Stimulated activated effector memory CD8-positive, alpha-beta T cell treated with anti-CD3 and anti-CD28 coated beads, Interleukin-12 subunit alpha, Interleukin-12 subunit beta, amount 100 ng/mL, for 72 hours (primary cell): ENCODE data around the gene TLE1.
A peak's percentile ranks its signal among the peaks of the same experiment; 100 is the strongest.

Experiments used
- ATAC-seq: fragments of 150-1000 bp; cut with Tn5 transposase; 2 replicates; pipeline ENCODE4 v1.10.0; 2021
- DNase-seq, 2 donors: peaks; one replicate each; pipeline ENCODE4 v3.0.0; 2021 to 2022; ENCODE audit warnings: low spot score in 2 of 2
- H3K27ac Mint-ChIP-seq: one replicate; pipeline ENCODE4 v1.8.0; 2022; ENCODE audit warnings: mild to moderate bottlenecking, mixed read lengths
- H3K36me3 Mint-ChIP-seq: one replicate; pipeline ENCODE4 v1.8.0; 2022; ENCODE audit warnings: mild to moderate bottlenecking, mixed read lengths
- H3K4me1 Mint-ChIP-seq: one replicate; pipeline ENCODE4 v1.8.0; 2022; ENCODE audit warnings: mixed read lengths
- H3K4me3 Mint-ChIP-seq: one replicate; pipeline ENCODE4 v1.8.0; 2022; ENCODE audit warnings: mild to moderate bottlenecking, mixed read lengths
- H3K9me3 Mint-ChIP-seq: one replicate; pipeline ENCODE4 v1.8.0; 2022; ENCODE audit warnings: mixed read lengths

Gene TLE1

GRCh38 chr9:81676395-81676794, 13.0 kb downstream of the TLE1 start:
- H3K9me3 Mint-ChIP-seq: no peaks in the 10 kb centered on the region
- DNase-seq (no peak), ATAC-seq (no peak)
- no peaks in the 10 kb centered on the region for H3K36me3 Mint-ChIP-seq
- H3K27ac Mint-ChIP-seq: no peak overlapping the region
- H3K4me3 Mint-ChIP-seq: no peak overlapping the region
- H3K4me1 Mint-ChIP-seq: peaks cover under 1% of the 10 kb centered on the region

- no peak for DNase-seq
- H3K9me3 Mint-ChIP-seq: no peaks in the 10 kb centered on the region
- no peak for ATAC-seq
- H3K4me1 Mint-ChIP-seq: no peaks in the 10 kb centered on the region
- H3K27ac Mint-ChIP-seq: no peak overlapping the region
- H3K4me3 Mint-ChIP-seq: no peak overlapping the region
- H3K36me3 Mint-ChIP-seq: no peaks in the 10 kb centered on the region
These were observed 16.0 kb downstream of the TLE1 start for GRCh38 chr9:81673310-81673709.

GRCh38 chr9:81671880-81672280, 17.5 kb downstream of the TLE1 start:
- no peaks in the 10 kb centered on the region for H3K36me3 Mint-ChIP-seq

DNA sequence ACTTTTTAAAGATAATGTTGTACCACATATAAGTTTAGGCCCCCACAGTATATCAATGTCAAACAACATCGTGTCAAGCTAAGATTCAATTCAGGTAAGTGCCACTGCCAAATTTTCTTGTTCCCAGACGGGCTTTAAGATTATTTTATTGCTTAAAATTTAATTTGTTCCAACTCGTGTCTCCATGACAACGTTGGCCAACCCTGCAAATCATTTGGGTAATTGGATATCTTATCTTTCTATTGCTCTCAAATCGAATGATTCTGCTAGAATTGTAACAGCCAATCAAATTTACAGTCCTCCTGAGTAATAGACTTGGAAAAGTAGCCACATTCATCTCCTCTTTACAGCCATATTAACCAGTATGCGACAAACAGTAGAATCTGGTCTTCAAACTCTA, 19.5 kb downstream of the TLE1 start:
- ATAC-seq (no peak), DNase-seq (no peak)
- H3K4me1 Mint-ChIP-seq: no peaks in the 10 kb centered on the region
- H3K27ac Mint-ChIP-seq: no peak overlapping the region
- H3K4me3 Mint-ChIP-seq: no peak overlapping the region
- no peaks in the 10 kb centered on the region for H3K9me3 Mint-ChIP-seq
- H3K36me3 Mint-ChIP-seq: no peaks in the 10 kb centered on the region

More at GRCh38 chr9:81671880-81672280, 17.5 kb downstream of the TLE1 start:
- ATAC-seq: no peak
- no peak for DNase-seq
- H3K27ac Mint-ChIP-seq: no peak overlapping the region
- H3K4me3 Mint-ChIP-seq: no peak overlapping the region
- H3K9me3 Mint-ChIP-seq: no peaks in the 10 kb centered on the region
- H3K4me1 Mint-ChIP-seq: no peaks in the 10 kb centered on the region

DNA sequence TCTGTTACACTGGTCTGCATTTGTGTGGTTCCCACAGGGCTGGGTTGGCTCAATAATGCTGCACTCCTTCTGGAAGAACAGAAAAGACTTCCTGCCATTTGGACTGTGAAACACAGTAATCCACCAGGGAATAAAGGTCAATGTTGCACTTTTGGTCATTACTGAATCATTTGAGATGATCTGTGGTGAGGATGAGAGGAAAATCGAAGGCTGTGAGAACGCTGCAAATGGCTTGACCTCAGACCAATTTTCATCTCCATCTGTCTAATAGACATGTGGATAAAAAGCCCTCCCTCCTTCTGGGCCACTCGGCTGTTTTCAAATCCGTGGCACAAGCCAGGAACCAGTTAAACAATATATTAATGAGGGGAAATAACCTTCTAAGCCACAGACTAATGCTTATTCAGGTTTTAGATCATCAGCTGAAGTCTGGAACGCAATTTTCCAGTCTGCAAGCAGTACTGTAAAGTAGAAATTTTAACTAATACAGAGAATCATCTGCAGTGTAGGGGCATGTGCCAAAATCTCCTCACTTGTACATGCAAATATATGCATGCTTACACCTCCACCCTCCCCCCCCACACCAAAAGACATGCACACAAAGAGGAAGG, 20.2 kb downstream of the TLE1 start:
- DNase-seq: no peak
- Mint-ChIP-seq H3K9me3 (no peaks in the 10 kb centered on the region), H3K27ac (no peak overlapping the region), H3K36me3 (no peaks in the 10 kb centered on the region), H3K4me1 (no peaks in the 10 kb centered on the region), H3K4me3 (no peak overlapping the region)
- no peak for ATAC-seq

GRCh38 chr9:81666123-81666522, 23.2 kb downstream of the TLE1 start:
- Mint-ChIP-seq H3K27ac (no peak overlapping the region), H3K9me3 (no peaks in the 10 kb centered on the region), H3K4me3 (no peak overlapping the region), H3K4me1 (no peaks in the 10 kb centered on the region), H3K36me3 (no peaks in the 10 kb centered on the region)
- ATAC-seq (no peak), DNase-seq (no peak)

DNA sequence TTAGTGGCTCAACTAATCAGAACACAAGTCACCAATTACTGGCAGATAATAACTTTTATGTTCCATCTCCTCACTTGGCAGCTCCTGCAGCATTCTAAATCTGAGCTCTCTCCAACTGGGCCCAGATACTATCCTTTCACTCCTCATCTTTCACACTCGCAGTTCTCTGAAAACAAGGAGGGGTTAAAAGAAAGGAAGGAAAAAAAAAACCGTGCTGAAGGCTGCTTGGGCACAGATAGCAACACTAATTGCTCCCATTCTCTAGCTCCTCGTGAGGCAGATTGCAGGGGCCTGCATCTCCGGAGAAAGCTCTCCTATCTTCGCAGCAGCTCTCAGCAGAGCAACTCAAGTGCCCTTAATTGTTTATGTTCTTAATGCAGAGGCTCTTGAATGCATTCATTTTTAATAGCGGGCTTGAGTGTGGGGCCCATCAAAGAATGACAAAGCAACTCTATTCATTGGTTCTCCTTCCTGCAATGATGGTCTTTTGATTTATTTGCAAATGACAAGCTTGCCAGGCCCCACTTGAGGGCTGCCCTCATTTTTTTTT, 23.9 kb downstream of the TLE1 start:
- no peak for DNase-seq
- Mint-ChIP-seq H3K27ac (no peak overlapping the region), H3K9me3 (no peaks in the 10 kb centered on the region), H3K36me3 (no peaks in the 10 kb centered on the region), H3K4me3 (no peak overlapping the region), H3K4me1 (no peaks in the 10 kb centered on the region)
- no peak for ATAC-seq

- Mint-ChIP-seq H3K9me3 (no peaks in the 10 kb centered on the region), H3K4me3 (no peak overlapping the region), H3K4me1 (no peaks in the 10 kb centered on the region), H3K27ac (no peak overlapping the region), H3K36me3 (no peaks in the 10 kb centered on the region)
- DNase-seq (no peak), ATAC-seq (no peak)
These were observed 24.6 kb downstream of the TLE1 start for GRCh38 chr9:81664638-81665222.

DNA sequence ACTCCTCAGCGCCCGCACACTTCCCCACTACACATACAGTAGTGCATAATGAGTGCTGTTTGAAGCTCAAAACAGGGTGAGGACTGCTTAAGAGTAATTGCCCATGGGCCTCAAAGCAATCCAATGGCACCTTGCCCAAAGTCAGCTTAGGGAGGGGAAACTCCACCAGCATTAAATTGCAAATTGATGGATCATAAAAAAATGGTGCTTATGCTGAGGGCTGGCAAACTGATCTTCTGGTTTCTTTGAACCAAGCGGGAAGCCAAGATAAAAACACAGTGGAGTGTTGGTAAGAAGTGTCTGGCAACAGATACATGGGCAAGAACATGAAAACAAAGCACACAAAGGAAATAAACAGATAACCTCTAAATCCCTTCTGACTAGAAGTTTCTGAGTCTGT, 28.0 kb downstream of the TLE1 start:
- H3K36me3 Mint-ChIP-seq: no peaks in the 10 kb centered on the region
- H3K4me1 Mint-ChIP-seq: no peaks in the 10 kb centered on the region
- H3K27ac Mint-ChIP-seq: no peak overlapping the region
- DNase-seq (no peak), ATAC-seq (no peak)
- H3K9me3 Mint-ChIP-seq: no peaks in the 10 kb centered on the region
- H3K4me3 Mint-ChIP-seq: no peak overlapping the region

DNA sequence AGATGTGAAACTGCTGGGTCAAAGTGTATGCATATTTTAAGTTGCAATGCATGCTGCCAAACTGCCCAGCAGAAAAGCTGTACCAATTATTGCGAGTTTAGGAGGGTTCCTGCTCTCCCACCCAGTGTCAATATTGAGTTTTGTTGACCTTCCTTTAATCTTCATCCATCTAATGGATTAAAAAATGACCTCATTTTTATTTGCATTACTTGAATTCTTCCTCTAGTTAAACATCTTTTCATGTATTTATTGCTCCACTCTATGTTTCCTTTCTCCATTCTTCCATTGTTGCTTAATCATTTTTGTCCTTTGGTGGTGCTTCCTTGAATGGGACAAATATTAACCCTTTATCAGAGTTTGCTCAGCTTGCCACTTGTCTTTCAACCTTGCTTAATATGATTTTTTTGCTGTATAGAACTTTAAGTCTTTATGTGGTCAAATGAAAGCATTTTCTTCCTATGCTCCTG, 32.4 kb downstream of the TLE1 start:
- Mint-ChIP-seq H3K27ac (no peak overlapping the region), H3K4me3 (no peak overlapping the region), H3K36me3 (no peaks in the 10 kb centered on the region), H3K4me1 (peaks cover 10% of the 10 kb centered on the region), H3K9me3 (no peaks in the 10 kb centered on the region)
- ATAC-seq: no peak
- DNase-seq: no peak

- DNase-seq (no peak), ATAC-seq (peak; percentile 80)
- H3K9me3 Mint-ChIP-seq: no peaks in the 10 kb centered on the region
- peaks cover 10% of the 10 kb centered on the region for H3K4me1 Mint-ChIP-seq
- H3K27ac Mint-ChIP-seq: no peak overlapping the region
- no peaks in the 10 kb centered on the region for H3K36me3 Mint-ChIP-seq
- H3K4me3 Mint-ChIP-seq: no peak overlapping the region
These were observed 33.3 kb downstream of the TLE1 start for GRCh38 chr9:81656004-81656403.

- no peaks in the 10 kb centered on the region for H3K36me3 Mint-ChIP-seq
- ATAC-seq (no peak), DNase-seq (no peak)
- H3K9me3 Mint-ChIP-seq: no peaks in the 10 kb centered on the region
- no peak overlapping the region for H3K4me3 Mint-ChIP-seq
- H3K4me1 Mint-ChIP-seq: peaks cover 10% of the 10 kb centered on the region
- no peak overlapping the region for H3K27ac Mint-ChIP-seq
These were observed 36.1 kb downstream of the TLE1 start for GRCh38 chr9:81653240-81653639.

DNA sequence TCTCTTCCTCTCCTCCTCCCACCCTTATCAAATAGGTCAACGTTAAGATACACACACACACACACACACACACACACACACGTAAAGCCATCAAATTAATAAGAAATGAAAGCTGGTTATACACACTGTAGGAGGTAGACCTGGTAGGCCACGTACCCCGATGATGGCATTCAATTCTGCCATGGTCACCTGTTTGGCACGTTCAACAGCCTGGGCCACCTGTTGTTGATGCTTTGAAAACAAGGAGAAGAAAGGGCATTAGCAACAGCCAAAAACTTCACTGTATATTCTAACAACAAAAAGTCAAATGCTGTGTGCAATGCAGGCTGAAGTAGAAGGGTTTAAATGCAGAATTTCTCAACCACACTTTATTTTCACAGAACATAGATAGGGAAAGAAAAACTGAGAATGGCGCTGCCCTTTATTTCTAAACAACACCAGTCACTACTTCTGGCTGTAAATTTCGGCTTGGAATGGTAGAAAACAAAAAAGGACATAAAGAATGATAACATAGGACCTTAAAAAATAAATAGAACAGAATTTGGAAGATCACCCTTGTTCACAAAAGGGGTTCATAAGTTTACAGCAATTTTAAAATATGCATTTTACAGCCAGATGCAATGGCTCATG, 37.2 kb downstream of the TLE1 start:
- ATAC-seq: no peak
- Mint-ChIP-seq H3K4me3 (no peak overlapping the region), H3K4me1 (peaks cover 10% of the 10 kb centered on the region), H3K27ac (no peak overlapping the region), H3K9me3 (no peaks in the 10 kb centered on the region), H3K36me3 (no peaks in the 10 kb centered on the region)
- no peak for DNase-seq

GRCh38 chr9:81650586-81651515, 38.5 kb downstream of the TLE1 start:
- peaks cover 5% of the 10 kb centered on the region for H3K4me1 Mint-ChIP-seq
- no peak for ATAC-seq
- H3K27ac Mint-ChIP-seq: no peak overlapping the region
- DNase-seq: no peak
- no peaks in the 10 kb centered on the region for H3K36me3 Mint-ChIP-seq
- H3K9me3 Mint-ChIP-seq: no peaks in the 10 kb centered on the region
- H3K4me3 Mint-ChIP-seq: no peak overlapping the region
